ENCODE results near the gene LRP1. TPM values are rescaled to one million over a fixed set of nuclear protein-coding genes. Genes with fewer than 3 reads are reported as not detected.
A peak's percentile ranks its signal among the peaks of the same experiment; 100 is the strongest.

LRP1 gene
- total RNA-seq, 1 donor from 2014 or later = 62.7 TPM

DNA sequence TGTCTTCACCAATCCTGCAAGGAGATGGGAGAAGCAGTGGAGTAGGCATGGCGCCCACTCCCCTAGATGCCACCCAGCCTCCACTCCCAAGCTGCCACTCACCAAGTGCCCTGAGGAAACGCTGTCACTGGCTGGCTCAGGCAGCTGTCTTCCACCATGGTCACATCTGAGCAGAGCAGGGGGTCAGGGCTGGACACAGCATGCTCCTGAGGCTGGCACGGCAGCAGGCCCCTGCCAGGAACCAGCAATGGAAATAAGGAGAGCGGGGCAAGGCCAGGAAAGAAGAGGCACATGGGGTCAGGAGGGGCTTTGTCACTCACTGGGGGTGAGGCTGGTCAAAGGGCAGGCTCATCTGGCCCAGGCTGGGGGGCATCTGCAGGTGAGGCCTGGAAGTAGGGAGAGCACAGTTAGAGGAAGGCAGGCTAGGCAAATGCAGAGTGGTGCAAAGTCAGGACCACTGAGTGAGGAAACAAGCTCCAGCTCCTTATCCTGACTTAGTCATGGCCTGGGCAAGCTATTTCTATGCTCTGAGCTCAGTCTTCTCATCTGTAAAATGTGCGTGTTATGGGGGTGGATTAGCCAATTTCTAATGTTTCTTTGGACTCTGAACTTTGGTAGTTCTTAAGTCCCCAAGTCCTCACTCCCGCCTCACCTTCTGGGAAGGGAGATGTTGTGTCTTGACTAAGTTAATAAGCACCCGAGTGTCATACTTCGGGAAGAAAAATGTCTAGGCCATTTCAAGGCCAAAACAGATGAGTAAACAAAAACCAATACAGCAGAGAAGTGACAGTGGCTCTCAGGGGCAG lies 31.3 kb upstream of the LRP1 start:
- DNase-seq (ENCODE audit: low read depth, low spot score) = no peak
- no peak for TF ChIP-seq CTCF (conservative IDR thresholded peaks at IDR 0.05)
- H3K27ac Mint-ChIP-seq (ENCODE audit: unreplicated experiment) = no peak overlapping the region
- peaks cover 3% of the 10 kb centered on the region for H3K27me3 Mint-ChIP-seq (ENCODE audit: low read depth)
- H3K9me3 Mint-ChIP-seq = no peaks in the 10 kb centered on the region
- H3K4me3 Mint-ChIP-seq = peak overlapping the region; percentile 44
- peaks cover 5% of the 10 kb centered on the region for H3K36me3 Mint-ChIP-seq (ENCODE audit: low read depth)
- peaks cover 42% of the 10 kb centered on the region for H3K4me1 Mint-ChIP-seq

DNA sequence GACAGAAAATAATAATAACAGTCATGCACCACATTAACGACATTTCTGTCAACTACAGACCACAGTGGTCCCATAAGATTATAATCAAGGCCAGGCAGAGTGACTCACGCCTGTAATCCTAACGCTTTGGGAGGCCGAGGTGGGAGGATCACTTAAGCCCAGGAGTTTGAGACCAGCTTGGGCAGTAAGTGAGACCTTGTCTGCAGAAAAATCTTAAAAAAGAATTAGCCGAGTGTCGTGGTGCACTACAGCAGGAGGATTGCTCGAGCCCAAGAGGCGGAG lies 30.8 kb upstream of the LRP1 start:
- DNase-seq (ENCODE audit: low read depth, low spot score) = no peak
- Mint-ChIP-seq H3K36me3 (ENCODE audit: low read depth) (peaks cover 5% of the 10 kb centered on the region), H3K27ac (ENCODE audit: unreplicated experiment) (no peak overlapping the region)

DNA sequence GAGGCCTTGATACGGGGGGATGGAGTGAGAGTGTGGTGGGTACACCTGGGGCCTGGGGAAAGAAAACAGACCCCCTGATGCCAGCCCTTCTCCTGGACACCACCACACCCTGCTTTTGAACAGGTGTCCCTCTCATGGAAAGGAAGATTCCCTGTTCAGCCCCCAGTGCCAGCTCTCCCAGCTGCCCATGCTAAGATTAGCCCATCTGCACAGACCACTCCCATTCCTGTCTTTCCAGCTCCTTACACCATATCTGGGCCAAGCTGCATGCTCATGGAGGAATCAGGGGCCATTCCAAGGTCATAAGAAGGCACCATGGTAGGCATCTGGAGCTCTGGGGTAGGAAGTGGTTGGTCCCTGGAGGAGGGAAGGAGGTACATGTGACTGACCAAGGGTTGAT lies 29.7 kb upstream of the LRP1 start:
- H3K27ac Mint-ChIP-seq (ENCODE audit: unreplicated experiment) = no peak overlapping the region
- H3K4me1 Mint-ChIP-seq = peaks cover 35% of the 10 kb centered on the region
- no peak for DNase-seq (ENCODE audit: low read depth, low spot score)
- H3K27me3 Mint-ChIP-seq (ENCODE audit: low read depth) = peaks cover 3% of the 10 kb centered on the region
- TF ChIP-seq CTCF (conservative IDR thresholded peaks at IDR 0.05) = no peak
- H3K4me3 Mint-ChIP-seq = no peak overlapping the region
- peaks cover 5% of the 10 kb centered on the region for H3K36me3 Mint-ChIP-seq (ENCODE audit: low read depth)
- no peaks in the 10 kb centered on the region for H3K9me3 Mint-ChIP-seq

More for the DNA sequence above, 30.8 kb upstream of the LRP1 start:
- H3K4me3 Mint-ChIP-seq = peak overlapping the region; percentile 36
- H3K4me1 Mint-ChIP-seq = peaks cover 42% of the 10 kb centered on the region
- no peak for TF ChIP-seq CTCF (conservative IDR thresholded peaks at IDR 0.05)
- H3K27me3 Mint-ChIP-seq (ENCODE audit: low read depth) = peaks cover 3% of the 10 kb centered on the region
- H3K9me3 Mint-ChIP-seq = no peaks in the 10 kb centered on the region

- Mint-ChIP-seq H3K27ac (ENCODE audit: unreplicated experiment) (no peak overlapping the region), H3K4me1 (peaks cover 29% of the 10 kb centered on the region), H3K36me3 (ENCODE audit: low read depth) (peaks cover 2% of the 10 kb centered on the region)
These were observed 29.1 kb upstream of the LRP1 start for GRCh38 chr12:57099047-57099714.

GRCh38 chr12:57099766-57100165 lies 28.5 kb upstream of the LRP1 start:
- Mint-ChIP-seq H3K4me3 (peak overlapping the region; percentile 4), H3K4me1 (peaks cover 23% of the 10 kb centered on the region), H3K36me3 (ENCODE audit: low read depth) (peaks cover 2% of the 10 kb centered on the region), H3K9me3 (no peaks in the 10 kb centered on the region), H3K27ac (ENCODE audit: unreplicated experiment) (no peak overlapping the region), H3K27me3 (ENCODE audit: low read depth) (no peaks in the 10 kb centered on the region)
- TF ChIP-seq CTCF (conservative IDR thresholded peaks at IDR 0.05) = no peak
- DNase-seq (ENCODE audit: low read depth, low spot score) = no peak

More at GRCh38 chr12:57099047-57099714, 29.1 kb upstream of the LRP1 start:
- TF ChIP-seq CTCF (conservative IDR thresholded peaks at IDR 0.05) = no peak
- Mint-ChIP-seq H3K4me3 (no peak overlapping the region), H3K9me3 (no peaks in the 10 kb centered on the region), H3K27me3 (ENCODE audit: low read depth) (no peaks in the 10 kb centered on the region)
- no peak for DNase-seq (ENCODE audit: low read depth, low spot score)

Data from neural crest cell (in vitro differentiated cells).